SW 1271 (cell line): ENCODE results near the gene TEX14.

Experiments used
- DNase-seq, 2 experiments: peaks; one replicate each; lab custom pipeline; 2025; lab: John Stamatoyannopoulos, UW

The TEX14 gene

GRCh38 chr17:58648236-58648635 is 43.6 kb downstream of the TEX14 start:
- DNase-seq: no peak

GRCh38 chr17:58643147-58643546 is 48.7 kb downstream of the TEX14 start:
- peak; percentile 14 to 64 for DNase-seq

GRCh38 chr17:58641887-58642311 is 49.9 kb downstream of the TEX14 start:
- peak in 1 of 2 experiments; percentile 3 for DNase-seq

GRCh38 chr17:58640202-58640601 is 51.6 kb downstream of the TEX14 start:
- DNase-seq: no peak

- DNase-seq: no peak
Observed at GRCh38 chr17:58639681-58640080, 52.2 kb downstream of the TEX14 start.

GRCh38 chr17:58637011-58637570 is 54.8 kb downstream of the TEX14 start:
- DNase-seq: no peak

- DNase-seq: no peak
Observed at GRCh38 chr17:58632324-58633314, 59.2 kb downstream of the TEX14 start.

- DNase-seq: peak; percentile 81 to 97
Observed at GRCh38 chr17:58631523-58632323, 60.1 kb downstream of the TEX14 start.

GRCh38 chr17:58630883-58631522 is 60.8 kb downstream of the TEX14 start:
- DNase-seq: no peak

- no peak for DNase-seq
Observed at GRCh38 chr17:58626905-58627304, 64.9 kb downstream of the TEX14 start.

GRCh38 chr17:58624751-58625150 is 67.1 kb downstream of the TEX14 start:
- DNase-seq: no peak

- no peak for DNase-seq
Observed at GRCh38 chr17:58621174-58621573, 70.7 kb downstream of the TEX14 start.

- no peak for DNase-seq
Observed at GRCh38 chr17:58618336-58618735, 73.5 kb downstream of the TEX14 start.

GRCh38 chr17:58617563-58617962 is 74.3 kb downstream of the TEX14 start:
- DNase-seq: no peak

GRCh38 chr17:58615768-58616659 is 75.8 kb downstream of the TEX14 start:
- no peak for DNase-seq

GRCh38 chr17:58614859-58615459 is 76.9 kb downstream of the TEX14 start:
- no peak for DNase-seq

- no peak for DNase-seq
Observed at GRCh38 chr17:58611331-58611730, 80.5 kb downstream of the TEX14 start.

GRCh38 chr17:58606934-58607333 is 84.9 kb downstream of the TEX14 start:
- DNase-seq: no peak

GRCh38 chr17:58605986-58606385 is 85.9 kb downstream of the TEX14 start:
- DNase-seq: no peak

- no peak for DNase-seq
Observed at GRCh38 chr17:58605470-58605869, 86.4 kb downstream of the TEX14 start.
